ENCODE results near the gene SENP7. TPM values are rescaled to one million over a fixed set of nuclear protein-coding genes. Genes with fewer than 3 reads are reported as not detected.

Gene SENP7, protein sequence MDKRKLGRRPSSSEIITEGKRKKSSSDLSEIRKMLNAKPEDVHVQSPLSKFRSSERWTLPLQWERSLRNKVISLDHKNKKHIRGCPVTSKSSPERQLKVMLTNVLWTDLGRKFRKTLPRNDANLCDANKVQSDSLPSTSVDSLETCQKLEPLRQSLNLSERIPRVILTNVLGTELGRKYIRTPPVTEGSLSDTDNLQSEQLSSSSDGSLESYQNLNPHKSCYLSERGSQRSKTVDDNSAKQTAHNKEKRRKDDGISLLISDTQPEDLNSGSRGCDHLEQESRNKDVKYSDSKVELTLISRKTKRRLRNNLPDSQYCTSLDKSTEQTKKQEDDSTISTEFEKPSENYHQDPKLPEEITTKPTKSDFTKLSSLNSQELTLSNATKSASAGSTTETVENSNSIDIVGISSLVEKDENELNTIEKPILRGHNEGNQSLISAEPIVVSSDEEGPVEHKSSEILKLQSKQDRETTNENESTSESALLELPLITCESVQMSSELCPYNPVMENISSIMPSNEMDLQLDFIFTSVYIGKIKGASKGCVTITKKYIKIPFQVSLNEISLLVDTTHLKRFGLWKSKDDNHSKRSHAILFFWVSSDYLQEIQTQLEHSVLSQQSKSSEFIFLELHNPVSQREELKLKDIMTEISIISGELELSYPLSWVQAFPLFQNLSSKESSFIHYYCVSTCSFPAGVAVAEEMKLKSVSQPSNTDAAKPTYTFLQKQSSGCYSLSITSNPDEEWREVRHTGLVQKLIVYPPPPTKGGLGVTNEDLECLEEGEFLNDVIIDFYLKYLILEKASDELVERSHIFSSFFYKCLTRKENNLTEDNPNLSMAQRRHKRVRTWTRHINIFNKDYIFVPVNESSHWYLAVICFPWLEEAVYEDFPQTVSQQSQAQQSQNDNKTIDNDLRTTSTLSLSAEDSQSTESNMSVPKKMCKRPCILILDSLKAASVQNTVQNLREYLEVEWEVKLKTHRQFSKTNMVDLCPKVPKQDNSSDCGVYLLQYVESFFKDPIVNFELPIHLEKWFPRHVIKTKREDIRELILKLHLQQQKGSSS
- 57.2 TPM for total RNA-seq

DNA sequence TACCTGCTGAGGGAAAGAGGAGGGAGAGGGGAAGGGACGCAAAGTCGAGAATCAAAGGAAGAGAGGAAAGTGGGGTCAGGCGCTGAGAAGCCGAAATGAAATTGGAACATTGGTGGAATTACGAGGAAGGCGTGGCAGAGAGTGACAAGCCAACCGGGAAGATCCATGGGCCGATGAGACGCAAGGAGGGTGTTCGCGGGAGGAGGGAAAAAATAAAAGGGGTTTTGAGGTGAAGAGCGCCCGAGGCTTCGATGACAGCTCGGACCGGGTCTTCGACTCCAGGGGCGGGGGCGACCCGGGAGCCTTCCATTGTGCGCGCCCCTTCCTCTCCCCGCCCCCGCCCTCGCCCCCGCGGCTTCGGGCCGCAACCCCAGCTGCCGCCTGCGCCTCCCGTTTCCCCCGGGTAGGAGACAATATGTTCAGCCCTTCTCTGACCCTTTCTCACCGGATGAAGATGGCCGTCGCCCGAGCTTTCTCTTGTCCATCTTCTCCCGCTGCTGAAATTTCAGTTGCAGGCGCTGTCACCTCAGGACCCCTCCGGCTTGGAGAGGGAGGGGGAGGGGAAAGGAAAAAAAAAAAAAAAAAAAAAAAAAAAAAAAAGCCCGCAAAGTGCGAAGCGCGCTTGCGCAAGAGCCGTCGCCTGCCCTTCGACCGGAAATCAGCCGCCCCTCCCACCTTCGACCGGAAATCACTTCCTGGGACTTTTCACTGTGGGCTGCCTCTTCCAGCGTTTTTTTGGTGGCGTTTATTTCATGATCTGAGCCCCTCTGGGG, at the start of gene SENP7:
Gene SENP7 (minus strand): TSS at position 567 of the 773 bp plus-strand sequence. CDS start 82 bp downstream, at position 485.

DNA sequence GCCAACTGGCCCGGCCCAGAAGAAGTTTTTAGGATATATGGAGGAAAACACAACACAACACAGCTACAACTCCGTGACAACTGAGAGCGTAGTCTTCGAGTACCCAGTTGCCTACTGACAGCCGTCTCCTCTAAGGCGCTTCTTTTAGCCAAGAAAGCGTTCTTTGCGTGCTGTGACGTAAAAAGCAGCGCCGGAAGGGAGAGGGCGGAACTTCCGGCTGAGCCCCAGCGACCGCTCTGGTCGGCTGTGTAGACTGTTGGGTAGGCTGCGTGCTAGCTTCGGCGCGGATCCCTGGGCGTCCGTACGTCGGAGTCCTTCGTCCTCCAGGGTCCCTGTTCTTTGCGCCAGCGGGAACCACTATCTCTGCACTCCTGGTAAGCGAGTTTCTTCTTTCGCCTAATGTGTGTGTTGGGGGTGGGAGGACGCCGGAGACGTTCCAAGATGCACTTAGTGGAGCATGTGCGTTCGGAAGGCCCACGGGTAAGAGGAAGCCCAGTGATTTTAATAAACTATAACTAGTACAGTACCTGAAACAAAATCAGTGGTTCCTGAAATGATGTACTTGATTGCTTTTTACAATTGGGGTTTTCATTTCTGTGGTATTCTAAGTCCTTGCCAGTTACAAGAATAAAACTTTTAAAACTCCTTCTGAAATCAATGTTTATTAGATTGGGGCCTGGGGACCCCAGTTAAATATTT, 48.8 kb upstream of the SENP7 start, which contains the start of gene TRMT10C:
Gene TRMT10C (plus strand): TSS at position 239 of the 699 bp plus-strand sequence. CDS start 2,914 bp downstream, outside the sequence.

DNA sequence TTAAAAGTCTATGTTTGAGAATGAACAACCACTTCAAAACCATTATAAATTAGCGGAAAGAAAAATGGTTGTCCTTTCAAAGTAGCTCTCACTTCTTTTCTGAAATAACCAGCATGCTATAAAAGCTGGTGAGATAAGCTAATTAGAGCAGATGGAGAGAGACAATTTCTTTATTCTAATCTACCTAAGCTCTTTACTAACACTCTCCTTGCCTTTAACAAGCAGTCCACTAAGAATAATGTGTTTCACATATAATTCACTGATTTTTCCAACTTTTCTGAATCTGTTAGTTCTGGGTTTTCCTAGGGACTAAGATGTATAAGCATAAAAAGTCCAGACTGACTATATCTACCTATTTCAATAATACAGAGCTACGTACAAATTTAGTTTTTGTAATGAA, 192.5 kb downstream of the SENP7 start, which contains the start of gene IMPG2:
Gene IMPG2 (minus strand): TSS at position 101 of the 400 bp plus-strand sequence. CDS start 203 bp downstream, outside the sequence.

Small RNA genes lying within 50 kb of the gene (small RNA-seq; reads per million reads assigned to genes)
- not detected for gene RF00019 (ENCODE audit: low replicate concordance)

Other genes with a start within 250 kb of the SENP7 start
- 0.70 TPM for gene IMPG2, start 192.6 kb downstream of the SENP7 start, total RNA-seq
- gene TRMT10C, start 48.7 kb upstream of the SENP7 start, total RNA-seq = 17.3 TPM
- gene PCNP, start 61.0 kb upstream of the SENP7 start, total RNA-seq = 87.5 TPM
- 31.1 TPM for gene ZBTB11, start 163.9 kb upstream of the SENP7 start, total RNA-seq
- gene RPL24, start 173.5 kb upstream of the SENP7 start, total RNA-seq = 1,419 TPM
- 19.8 TPM for gene CEP97, start 211.4 kb upstream of the SENP7 start, total RNA-seq